HG03135 (cell line): ENCODE results near the gene HIGD1A.

ENCODE experiments used
- ATAC-seq: cut with Tn5 transposase; IDR thresholded peaks from one replicate; pipeline ENCODE4 v1.9.1; 2021; ENCODE audit warnings: mild to moderate bottlenecking, moderate library complexity; ENCODE audit not compliant: unreplicated experiment

HIGD1A gene

DNA sequence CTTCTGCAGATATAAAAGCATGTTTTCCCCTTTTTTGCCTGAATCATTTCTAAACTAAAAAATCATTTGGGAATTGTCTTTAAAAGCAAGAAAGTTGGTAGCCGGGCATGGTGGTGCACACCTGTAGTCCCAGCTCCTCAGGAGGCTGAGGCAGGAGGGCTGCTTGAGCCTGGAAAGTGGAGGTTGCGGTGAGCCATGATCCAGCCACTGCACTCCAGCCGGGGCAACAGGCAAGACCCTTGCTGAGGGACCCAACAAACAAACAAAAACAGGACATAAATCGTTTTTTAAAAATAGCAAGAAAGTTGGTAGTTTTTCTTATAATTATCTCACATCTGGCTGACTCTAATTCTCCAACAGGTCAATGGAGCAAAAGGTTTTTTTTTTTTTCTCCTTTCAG lies 2.5 kb downstream of the HIGD1A start:
- ATAC-seq = no peak

GRCh38 chr3:42801048-42801620 lies 3.2 kb downstream of the HIGD1A start:
- ATAC-seq = no peak

DNA sequence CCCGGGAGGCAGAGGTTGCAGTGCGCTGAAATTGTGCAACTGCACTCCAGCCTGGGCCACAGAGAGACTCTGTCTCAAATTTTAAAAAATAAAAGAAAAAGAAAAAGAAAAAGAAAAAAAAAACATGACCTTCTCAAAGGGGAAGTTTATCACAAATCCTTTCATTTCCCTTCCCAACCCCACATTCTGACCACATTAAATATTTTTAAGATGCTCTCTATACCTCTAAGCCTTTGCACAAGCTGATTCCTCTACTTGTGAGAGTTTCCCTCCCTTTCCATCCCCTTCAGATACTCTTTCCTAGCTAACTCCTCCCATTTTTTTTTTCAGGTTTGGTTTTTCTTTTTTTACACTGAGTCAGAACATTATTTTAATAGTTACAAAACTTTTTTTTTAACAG lies 4.0 kb downstream of the HIGD1A start:
- no peak for ATAC-seq

- ATAC-seq = no peak
These were observed 4.9 kb downstream of the HIGD1A start for GRCh38 chr3:42799376-42799775.

DNA sequence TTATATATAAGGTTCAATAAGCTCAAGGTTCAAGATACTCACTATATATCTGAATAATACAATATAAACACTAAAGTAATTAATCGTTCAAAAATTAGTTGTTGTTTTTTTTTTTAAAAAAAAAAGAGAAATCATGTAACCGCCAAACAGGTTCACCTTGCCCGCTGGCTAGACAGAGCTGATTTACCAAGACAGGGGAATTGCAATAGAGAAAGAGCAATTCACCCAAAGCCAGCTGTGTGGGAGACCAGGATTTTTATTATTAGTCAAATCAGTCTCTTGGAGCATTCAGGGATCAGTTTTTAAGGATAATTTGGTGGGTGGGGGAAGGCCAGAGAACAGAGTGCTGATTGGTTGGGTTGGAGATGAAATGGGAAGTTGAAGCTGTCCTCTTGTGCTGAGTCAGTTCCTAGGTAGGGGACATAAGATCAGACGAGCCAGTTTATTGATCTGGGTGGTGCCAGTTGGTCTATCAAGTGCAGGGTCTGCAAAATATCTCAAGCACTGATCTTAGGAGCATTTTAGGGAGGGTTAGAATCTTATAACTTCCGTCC lies 7.9 kb downstream of the HIGD1A start:
- ATAC-seq = no peak

DNA sequence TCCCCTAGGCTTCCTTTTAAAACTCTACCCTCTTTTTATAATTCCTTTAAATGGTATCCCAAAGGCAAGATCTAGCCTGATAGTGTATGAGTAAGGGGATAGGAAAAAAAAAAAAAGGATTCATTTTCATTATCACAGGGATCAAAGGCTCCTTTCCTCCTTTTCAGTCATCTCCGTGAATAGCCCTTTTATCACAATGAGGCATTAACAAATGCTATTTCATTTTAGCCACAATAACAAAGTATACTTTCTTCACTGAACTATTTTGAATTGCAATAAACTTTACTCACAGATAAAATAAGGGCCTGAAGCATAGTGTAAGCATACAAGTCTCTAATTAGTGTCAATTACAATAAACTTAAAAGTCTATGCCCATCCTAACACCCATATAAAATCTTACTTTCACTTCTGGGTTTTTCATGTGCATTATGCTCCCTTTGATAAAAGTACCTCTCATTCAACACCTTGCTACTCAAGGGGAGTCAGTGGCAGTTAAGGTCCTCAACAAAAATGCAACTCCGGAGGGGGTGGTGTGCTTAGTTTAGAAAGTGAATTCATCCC lies 8.6 kb downstream of the HIGD1A start:
- ATAC-seq = no peak

- no peak for ATAC-seq
These were observed 13.5 kb downstream of the HIGD1A start for GRCh38 chr3:42790714-42791229.

DNA sequence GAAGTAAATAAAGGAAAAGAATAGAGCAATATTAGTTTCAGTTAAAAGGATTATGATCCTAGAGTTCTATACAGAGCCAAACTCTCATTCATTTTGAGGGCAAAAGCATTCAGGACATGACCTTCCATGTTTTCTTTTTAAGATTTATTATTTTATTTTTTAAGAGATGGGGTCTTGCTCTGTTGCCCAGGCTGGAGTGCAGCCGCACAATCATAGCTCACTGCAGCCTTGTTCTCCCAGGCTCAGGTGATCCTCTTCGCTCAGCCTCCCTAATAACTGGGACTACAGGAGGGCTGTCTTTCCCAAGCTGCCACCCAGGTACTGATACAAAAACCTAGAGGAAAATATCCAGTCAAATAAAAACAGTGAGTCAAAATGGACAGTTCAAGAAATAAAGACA lies 17.7 kb downstream of the HIGD1A start:
- no peak for ATAC-seq

DNA sequence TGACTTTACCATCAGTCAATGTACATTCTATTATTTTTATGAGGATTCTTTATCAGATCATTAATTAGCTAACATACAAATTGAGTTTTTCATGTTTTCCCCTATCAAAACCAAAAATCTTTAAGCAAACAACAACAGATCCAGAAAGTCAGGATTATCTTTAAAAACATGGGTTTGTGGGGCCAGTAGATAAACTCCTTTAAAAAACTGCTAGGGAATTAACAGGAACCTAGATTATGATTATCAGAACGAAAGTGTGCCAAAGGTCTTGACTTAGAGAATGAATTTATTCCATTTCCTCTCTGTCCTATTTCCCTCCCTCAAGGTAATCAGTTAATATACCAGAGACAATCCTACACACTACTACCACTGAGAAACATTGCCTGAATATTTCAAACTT lies 18.1 kb downstream of the HIGD1A start:
- no peak for ATAC-seq

DNA sequence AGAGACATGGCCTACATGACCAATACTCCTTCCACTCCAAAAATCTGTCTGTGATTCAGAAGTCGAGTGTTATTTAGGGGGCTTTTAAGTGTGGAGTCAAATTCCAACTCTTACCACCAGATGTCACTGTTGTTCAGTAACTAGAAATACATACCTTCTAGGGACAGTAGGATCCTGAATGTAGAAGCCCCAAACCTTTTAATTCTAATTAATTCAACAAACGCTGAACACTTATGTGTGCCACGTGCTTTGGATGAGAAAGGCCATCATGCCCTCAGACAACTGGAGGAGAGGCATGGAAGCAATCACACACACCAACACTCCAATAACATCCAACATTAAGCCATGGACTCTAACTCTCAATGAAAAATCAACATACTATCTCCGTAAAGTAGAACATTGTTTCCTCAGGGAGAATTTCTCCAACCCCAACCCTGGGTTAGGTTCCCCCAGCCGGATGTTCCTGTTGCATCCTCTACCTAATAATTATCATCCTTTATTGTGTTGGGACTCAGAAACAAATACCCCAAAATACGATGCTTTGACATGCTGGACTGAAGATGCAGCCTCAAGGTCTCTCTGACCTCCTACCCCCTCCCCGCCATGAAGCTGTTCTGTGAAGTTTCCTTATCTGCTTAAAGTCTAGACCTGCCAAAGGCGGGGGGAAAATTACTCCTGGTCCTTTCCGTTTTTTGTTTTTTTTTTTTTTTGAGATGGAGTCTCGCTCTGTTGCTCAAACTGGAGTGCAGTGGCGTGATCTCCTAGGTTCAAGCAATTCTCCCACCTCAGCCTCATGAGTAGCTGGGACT lies 23.2 kb downstream of the HIGD1A start:
- peak; percentile 69 for ATAC-seq

DNA sequence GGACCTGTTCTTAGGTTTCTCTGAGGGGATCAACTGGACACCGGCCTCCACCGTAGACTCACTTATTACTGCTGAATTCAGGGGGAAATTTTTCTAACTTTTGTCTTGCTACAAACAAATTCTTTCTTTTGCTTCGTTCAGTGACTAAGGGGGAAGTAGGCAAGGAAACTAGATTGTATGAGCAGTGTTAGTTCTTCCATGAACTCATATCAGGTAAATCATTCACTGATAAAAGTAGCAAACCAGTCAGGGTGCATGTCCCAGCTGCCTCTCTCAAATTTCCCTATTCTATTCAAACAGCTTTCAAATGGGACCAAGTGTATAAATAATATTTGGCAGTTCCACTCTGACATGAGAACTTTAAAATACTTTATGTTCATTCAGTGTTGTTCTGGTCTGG lies 23.9 kb downstream of the HIGD1A start:
- ATAC-seq = no peak

- ATAC-seq = no peak
These were observed 25.6 kb downstream of the HIGD1A start for GRCh38 chr3:42778644-42779043.

- ATAC-seq = no peak
These were observed 30.9 kb downstream of the HIGD1A start for GRCh38 chr3:42773409-42773751.

- peak; percentile 99 for ATAC-seq
These were observed 31.5 kb downstream of the HIGD1A start, which contains the start of gene CCDC13 for GRCh38 chr3:42772670-42773408. Gene CCDC13, minus strand, starts transcription at chr3:42773253. Its CDS starts 14,908 bp downstream, at chr3:42758345.

DNA sequence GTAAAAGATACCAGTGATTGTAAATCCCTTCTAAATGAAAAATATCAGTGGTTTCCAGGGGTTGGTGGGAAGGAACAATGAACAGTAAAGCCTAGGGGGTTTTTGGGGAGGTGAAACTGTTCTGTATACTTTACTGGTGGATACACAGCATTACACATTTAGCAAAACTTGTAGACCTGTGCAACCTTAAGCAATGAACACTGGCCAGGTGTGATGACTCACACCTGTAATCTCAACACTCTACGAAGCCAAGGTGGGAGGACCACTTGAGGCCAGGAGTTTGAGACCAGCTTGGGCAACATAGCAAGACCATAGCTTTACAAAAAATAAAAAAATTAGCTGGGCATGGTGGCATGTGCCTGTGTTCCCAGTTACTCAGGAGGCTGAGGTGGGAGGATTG lies 33.0 kb downstream of the HIGD1A start:
- no peak for ATAC-seq

GRCh38 chr3:42769477-42770131 lies 34.7 kb downstream of the HIGD1A start:
- no peak for ATAC-seq

DNA sequence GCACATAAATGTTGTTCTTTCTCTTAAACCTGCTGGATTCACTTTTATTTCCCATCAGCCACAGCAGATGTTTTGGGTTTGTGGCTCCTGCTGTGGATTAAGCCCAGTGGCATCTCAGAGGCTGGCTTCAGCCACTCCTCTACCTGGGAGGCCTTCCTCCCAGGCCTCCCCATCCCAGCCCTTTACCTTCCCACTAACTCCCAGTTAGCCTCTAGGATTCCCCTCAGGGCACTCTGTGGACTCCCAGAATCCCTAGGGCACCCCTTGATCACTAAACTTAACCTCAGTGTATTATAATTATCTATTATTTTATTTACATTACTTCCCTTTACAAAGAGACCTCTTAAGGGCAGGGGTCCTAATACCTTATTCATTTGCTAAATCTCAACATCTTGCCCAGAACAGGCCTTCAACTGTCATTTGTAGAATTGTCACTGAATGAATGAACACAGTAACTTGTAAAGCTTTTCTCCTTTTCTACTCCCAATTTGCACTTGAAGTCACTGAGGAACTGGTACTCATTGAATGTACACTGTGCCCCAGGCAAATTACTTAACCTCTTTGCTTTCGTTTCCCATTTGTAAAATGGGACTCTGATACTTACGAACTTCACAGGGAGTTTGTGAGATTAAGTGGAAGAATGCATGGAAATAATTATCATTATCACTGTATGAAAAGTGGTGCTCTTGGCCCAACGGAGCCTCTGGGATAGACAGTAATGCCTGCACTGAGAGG lies 39.6 kb downstream of the HIGD1A start:
- ATAC-seq = no peak

GRCh38 chr3:42764115-42764514 lies 40.2 kb downstream of the HIGD1A start:
- no peak for ATAC-seq

DNA sequence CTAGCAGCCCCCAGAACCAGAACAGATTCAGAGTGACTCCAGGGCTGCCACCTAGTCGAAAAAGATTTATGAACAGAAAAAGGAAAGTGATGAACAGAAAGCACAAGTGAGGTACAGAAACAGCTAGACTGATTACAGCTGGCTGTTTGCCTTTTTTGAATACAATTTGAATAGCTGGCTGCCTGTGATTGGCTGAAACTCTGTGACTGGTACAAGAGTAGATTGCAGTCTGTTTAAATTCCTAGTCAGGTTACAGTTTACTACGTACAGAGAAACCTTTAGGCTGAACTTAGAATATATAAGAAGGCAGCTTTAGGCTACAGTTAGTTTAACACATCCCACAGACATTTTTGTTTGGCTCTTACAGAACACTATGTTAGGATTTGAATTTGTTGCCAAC lies 41.3 kb downstream of the HIGD1A start:
- no peak for ATAC-seq
